ENCODE data around the gene THAP6.
"Not testable (repeated sequence)": the region's sequence is repeated elsewhere in the genome, so short reads cannot be mapped to it uniquely, and the experiment has no call there.

The THAP6 gene

DNA sequence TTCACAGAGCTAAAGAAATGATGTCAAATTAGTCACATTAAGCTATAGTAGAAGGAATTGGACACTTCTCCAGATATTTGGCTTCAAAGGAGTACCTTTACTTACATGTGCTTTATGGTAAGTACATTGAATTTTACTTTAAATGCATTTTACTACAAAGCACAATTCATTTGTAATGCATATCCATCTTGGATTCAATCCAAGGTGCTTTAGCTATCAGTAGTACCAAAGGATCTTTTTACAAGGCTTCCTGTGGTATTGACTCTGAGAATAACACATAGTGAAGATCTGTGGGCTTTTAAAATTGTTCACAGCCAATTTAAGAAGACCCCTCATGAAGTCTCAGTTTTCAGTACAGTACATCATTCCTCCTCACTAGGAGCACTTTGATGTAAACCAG is 13.2 kb downstream of the THAP6 start:
- no peak for DNase-seq

DNA sequence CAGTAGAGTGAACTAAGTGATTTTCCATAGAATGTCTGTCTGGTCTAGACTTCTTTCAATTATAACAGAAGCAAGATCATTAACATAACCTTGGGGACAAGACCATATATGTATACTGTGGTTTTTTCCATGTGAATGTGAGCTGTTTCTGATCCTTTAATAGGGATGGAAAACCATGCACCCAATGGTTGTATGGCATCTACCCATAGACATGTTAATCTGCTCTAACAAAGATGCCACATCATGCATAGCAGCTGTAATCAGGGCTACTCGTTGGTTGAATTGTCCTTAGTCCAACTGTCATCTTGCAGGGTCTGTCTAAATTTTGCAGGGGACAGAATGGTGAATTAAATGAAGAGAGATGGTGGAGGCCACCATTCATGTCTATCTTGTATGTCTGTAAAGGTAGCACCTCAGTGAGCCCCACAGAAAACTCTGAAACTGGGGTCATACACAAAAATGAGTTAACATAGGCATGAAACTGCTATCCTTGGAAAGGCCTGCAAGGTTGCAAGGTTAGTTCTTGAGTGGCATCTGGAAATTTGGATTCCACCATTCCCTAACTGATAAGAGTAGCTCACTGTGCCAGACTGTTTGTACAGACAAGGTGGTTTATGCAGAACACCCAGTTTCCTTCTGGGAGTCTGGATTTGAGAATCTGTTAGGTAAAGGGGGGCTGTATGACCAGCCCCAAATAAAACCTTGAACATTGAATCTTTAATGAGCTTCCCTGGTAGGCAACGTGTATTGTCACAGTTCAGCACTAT is 16.5 kb downstream of the THAP6 start:
- no peak for DNase-seq

DNA sequence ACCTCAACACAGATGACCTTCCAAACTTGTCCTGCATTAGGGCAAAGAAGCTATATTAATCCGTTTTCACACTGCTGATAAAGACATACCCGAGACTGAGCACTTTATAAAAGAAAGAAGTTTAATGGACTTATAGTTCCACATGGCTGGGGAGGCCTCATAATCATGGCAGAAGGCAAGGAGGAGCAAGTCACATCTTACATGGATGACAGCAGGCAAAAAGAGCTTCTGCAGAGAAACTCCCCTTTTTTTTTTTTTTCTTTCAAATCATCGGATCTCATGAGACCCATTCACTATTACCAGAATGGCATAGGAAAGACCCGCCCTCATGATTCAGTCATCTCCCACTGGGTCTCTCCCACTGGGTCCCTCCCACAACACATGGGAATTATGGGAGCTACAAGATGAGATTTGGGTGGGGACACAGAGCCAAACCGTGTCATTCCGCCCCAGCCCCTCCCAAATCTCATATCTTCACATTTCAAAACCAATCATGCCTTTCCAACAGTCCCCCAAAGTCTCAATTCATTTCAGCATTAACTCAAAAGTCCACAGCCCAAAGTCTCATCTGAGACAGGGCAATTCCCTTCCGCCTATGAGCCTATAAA is 17.4 kb downstream of the THAP6 start:
- not testable (repeated sequence) for DNase-seq

DNA sequence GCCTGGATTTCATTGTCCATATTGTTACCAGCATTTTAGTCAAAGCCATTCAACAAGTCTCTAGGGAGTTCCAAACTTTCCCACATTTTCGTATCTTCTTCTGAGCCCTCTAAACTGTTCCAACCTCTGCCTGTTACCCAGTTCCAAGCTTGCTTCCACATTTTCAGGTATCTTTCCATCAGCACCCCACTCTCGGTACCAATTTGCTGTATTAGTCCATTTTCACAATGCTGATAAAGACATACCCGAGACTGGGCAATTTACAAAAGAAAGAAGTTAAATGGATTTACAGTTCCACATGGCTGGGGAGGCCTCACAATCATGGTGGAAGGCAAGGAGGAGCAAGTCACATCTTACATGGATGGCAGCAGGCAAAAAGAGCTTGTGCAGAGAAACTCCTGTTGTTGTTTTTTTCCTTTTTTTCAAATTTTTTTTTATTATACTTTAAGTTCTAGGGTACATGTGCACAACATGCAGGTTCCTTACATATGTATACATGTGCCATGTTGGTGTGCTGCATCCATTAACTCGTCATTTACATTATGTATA is 19.1 kb downstream of the THAP6 start:
- DNase-seq: not testable (repeated sequence)

DNA sequence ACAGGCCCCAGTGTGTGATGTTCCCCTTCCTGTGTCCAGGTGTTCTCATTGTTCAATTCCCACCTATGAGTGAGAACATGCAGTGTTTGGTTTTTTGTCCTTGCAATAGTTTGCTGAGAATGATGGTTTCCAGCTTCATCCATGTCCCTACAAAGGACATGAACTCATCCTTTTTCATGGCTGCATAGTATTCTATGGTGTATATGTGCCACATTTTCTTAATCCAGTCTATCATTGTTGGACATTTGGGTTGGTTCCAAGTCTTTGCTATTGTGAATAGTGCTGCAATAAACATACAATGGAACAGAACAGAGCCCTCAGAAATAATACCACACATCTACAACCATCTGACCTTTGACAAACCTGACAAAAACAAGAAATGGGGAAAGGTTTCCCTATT is 19.7 kb downstream of the THAP6 start:
- DNase-seq: not testable (repeated sequence)

DNA sequence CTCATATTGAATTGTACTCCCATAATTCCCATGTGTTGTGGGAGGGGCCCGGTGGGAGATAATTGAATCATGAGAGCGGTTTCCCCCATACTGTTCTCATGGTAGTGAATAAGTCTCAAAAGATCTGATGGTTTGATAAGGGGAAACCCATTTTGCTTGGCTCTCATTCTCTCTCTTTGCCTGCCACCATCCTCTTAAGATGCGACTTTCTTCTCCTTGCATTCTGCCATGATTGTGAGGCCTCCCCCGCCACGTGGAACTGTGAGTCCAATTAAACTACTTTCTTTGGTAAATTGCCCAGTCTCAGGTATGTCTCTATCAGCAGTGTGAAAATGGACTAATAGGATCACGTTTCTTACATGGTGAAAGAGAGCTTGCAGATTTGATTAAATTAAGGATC is 23.0 kb downstream of the THAP6 start:
- DNase-seq: not testable (repeated sequence)

DNA sequence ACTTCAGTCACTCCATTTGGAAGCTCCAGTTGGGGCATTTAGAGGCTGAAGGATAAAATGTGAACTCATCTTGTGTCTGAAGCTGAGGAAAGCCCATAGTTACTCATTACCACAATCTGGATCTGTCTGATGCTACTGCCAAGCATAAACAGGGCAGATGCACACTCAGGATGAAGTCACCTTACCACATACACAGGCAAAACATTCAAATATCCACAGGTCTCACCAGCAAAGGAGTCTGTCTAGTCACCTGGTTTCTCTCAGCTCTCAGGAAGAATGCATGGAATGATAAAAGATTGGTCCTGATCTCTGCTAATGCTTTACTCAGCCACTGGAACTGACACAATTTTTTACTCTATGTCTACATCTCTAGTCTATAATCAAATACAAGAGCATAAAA is 28.6 kb downstream of the THAP6 start:
- DNase-seq: no peak

DNA sequence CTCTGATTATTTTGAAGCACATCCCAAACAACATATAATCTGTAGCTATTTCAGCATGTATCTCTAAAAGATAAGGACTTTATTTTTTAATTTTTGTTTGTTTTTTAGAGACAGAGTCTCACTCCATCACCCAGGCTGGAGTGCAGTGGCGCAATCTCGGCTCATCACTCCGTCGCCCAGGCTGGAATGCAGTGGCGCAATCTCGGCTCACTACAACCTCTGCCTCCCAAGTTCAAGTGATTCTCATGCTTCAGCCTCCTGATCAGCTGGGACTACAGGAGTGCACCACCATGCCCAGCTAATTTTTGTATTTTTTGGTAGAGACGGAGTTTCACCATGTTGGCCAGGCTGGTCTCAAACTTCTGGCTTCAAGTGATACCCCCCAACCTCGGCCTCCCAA is 29.9 kb downstream of the THAP6 start:
- DNase-seq: not testable (repeated sequence)

DNA sequence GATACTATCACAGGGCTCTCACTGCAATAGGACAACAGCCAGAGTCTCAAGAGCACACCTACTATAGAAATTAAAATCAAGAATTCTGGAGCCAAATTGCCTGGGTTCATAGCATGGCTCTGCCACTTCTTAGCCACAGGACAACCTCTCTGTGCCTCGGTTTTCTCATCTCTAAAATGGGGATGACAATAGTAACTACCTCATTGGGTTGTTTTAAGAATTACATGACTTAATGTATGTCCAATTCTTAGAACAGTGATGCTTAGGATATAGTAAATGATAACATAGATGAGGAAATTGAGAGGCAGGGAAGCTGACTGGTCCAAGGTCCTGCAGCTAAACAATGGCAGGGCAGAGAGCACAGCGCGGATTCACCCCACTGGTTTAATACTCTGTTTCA is 30.6 kb downstream of the THAP6 start:
- DNase-seq: no peak

DNA sequence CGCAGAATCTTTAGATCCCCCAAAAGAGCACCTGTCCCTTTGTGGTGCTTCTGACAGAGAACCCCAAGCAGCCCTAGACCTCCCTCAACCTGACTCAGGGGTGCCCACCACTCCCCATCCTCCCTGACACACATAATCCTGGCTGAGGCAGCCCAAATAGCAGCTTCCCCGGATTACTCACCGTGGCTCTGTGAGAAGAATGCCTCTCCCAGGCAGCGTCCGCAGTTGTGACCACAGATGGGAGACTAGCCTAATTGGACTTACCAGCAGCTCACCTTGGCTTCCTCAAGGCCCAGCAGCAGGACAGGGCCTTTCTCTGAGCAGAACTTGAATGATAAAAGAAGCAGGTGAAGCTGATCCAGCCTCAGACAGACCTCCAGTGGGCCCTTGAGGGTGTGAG is 31.3 kb downstream of the THAP6 start:
- DNase-seq: no peak

DNA sequence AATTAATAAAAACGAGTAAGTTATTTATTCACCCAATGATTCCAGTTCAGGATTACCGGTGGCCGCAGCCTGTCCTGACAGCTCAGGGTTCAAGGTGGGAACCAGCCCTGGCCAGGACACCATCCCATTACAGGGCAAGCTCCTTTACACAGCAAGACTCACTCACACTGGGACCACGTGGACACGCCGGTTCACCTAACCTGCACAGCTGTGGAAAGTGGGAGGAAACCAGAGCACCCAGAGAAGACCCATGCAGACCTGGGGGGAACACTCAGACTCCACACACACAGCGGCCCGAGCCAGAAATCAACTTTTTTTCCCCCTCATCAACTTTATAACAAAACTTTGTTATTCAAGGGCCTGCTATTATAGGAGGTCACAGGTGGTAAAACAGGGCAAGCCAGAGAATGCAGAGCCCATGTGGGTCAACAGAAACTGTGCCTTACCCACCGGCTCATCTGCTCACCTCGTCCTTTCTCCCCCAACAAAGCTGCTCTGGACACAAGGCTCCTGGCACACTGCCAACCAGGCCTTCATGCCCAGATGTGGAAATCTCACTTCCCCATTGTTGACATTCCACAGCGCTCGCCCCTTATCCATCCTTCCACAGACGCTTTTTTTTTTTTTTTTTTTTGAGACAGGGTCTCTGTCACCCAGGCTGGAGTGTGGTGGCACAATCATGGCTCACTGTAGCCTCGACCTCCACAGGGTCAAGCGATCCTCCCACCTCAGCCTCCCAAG is 33.5 kb downstream of the THAP6 start:
- no peak for DNase-seq

DNA sequence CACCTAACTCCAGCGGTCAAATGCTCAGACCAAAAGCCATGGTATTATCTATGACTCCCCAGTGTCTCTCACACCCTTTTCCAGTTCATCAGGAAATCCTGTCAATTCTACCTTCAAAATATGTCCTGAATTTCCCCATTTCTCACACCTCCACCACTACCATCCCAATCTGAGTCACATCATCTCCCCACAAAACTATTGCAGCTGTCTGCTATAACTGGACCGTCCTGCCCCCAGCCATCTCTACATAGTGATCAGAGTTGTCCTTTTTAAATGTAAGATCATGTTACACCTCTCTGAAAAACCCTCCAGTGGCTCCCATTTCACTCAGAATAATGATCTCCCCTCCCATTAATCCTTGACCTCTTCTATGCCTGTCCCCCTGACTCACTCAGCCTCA is 34.7 kb downstream of the THAP6 start:
- DNase-seq: no peak

DNA sequence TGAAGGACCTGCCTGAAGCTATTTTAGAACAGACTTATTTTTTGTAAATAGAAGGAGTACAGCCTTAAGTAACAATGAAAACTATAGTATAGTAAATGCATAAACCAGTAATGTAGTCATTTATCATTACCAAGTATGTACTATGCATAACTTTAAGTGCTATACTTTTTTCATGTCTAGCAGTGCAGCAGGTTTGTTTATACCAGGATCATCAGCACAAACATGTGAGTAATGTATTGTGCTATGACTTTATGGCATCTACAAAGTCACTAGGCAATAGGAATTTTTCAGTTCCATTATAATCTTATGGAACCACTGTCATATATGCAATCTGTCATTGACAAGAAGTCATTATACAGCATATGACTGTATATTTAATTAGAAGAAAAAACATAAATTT is 38.2 kb downstream of the THAP6 start:
- no peak for DNase-seq

DNA sequence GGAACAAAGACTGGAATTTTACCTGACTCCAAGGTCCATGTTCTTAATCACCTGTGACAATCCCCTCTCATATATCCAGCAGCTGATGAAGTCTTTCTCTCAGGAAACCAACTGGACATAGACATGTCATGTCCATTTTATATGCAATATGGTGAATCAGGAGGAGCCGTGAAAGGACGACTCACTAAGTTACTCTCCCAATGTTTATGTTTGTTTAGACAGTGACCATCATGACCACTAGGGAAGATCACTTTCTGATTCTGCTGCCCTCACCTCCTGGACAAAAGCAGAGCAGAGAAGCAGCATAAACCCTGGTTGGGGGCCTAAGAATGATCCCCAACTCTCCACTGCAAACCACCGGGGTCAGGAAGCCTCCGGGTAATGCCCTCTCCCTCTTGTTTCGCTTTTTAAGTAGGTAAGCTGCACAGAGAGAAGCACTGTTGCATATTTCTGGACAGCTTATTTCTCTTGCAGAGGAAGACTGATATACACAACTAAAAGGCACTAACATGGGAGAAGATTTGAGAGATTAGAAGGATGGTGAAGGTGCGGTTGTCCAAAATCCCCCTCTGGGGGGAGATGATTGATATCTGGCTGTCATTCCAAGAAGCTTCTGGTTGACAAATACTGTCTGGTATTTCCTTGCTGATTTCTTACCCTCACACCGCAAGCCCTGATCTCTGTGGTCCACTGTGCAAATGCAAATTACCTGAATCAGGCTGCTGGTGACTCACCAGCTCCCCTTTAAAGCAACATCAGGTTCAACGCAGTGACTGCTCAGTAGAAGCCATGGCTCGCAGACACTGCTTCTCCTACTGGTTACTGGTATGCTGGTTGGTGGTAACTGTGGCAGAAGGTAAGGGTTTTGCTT is 41.3 kb downstream of the THAP6 start, which contains the start of gene ODAPH:
ODAPH (plus strand) TSS at position 773 of the 871 bp plus-strand sequence; CDS start at position 790, 17 bp downstream.
- no peak for DNase-seq

DNA sequence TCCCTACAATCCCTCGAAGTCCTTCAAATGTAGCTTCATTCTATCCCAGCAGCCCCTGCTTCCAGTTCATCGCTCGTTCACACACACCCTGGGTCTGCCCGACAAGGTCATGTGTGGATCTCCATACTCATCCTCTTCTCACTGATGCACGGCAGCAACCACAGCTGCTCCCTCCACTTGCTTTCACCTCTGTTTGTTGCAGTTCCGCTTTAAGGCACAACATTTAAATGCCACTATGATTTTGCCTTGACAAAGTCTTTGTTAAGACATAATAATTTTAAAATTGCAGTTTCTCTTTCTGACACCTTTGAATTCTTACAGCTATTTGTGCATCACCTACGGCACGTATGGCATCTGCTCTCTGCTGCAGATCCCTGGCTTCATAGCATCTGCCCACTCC is 43.4 kb downstream of the THAP6 start:
- DNase-seq: no peak

DNA sequence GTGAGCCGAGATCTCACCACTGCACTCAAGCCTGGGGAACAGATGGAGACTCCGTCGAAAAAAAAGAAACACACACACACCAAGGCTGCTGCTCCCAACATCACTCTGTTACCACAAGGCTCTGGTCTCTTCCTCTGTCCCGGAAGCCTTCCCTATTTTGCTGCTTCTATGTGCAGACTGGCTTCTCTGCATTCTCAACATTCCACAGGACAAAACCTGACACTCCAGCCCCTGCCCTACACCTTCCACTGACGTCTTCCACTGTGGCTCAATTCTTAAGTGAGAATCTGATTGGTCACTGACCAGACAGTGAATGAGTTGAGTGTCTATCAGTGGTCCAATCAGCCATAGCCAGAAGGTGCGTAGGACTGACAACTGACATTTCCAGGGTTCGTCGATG is 47.5 kb downstream of the THAP6 start:
- DNase-seq: no peak

DNA sequence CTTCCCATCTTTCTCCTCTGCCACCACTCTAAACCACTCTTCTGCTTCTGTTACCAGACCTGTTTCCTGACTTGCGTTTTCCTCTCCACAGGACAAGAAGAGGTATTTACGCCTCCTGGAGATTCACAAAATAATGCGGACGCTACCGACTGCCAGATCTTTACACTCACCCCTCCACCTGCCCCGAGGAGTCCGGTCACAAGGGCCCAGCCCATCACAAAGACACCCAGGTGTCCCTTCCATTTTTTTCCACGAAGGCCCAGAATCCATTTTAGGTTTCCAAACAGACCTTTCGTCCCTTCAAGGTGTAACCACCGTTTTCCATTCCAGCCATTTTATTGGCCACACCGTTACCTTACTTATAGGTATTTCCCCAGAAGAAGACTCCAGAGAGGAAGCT is 49.8 kb downstream of the THAP6 start:
- no peak for DNase-seq

DNA sequence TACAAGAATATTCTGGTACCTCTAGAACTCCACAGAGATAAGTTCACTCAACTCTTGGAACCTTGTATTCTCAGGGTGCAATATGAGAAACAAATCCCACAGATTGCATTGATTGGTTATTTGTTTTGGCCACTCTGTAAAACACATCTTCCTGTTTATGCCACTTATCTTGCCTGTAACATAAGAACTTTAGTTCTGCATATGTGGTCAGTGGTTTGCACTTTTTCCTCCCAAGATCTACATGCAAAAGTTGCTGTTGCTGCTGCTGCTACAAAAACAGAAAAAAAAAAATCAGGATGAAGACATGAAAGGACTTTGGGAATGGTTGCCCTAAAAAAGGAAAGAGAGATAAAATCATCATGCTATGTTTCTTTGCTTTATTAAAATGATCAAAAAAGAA is 51.2 kb downstream of the THAP6 start:
- no peak for DNase-seq

DNA sequence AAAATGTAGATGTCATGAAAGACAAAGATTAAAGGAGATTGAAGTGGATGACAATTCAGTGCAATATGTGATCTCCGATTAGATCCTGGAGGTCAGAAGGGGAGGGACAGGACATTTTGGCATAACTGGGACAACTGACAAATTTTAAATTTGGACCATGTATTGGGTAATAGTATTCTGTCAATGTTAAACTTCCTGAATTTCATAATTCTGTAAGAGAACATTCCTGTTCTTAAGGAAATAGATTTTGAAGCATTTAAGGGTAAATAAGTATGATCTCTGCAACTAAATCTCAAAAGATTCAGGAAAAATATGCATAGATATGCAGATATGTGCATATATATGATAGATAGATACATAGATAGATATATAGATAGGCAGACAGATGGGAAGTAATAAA is 52.6 kb downstream of the THAP6 start:
- DNase-seq: no peak

DNA sequence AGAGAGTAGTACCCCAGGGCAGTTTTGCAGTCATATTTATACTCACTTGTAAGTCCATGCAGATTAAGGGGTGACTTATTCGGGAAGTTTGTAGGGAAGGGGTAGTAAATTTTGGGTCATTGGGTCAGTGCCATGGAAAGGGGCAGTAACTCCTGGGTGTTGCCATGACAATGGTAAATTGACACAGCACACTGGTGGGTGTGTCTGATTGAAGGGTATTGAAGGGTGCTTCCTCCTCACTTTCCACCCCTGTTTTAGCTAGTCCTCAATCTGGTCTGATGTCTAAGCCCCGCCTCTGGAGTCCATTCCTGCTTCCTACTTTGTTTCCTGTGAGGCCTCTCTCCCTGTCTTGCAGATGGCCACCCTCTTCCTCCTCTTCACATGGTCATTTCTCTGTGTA is 53.5 kb downstream of the THAP6 start:
- no peak for DNase-seq
